ENCODE data around the gene GRPEL2. TPM values are rescaled to one million over a fixed set of nuclear protein-coding genes. Genes with fewer than 3 reads are reported as not detected.

Gene GRPEL2
- total and polyA plus RNA-seq, 2 of the 8 experiments (the other 6 are each of a cell fraction or from before 2014, with no cell fraction given): 11.2 to 52.2 TPM

- no peak overlapping the region for H3K9ac ChIP-seq (replicated peaks in 1 of 4; ENCODE audit: extremely low read depth in 1 of 4, low read depth in 3 of 4, low read length in 3 of 4)
- H3K23me2 ChIP-seq (ENCODE audit: low read depth, low read length): no peaks in the 10 kb centered on the region; the same call in 1 of the 2 replicates
- no peak overlapping the region for H3K4me3 ChIP-seq (ENCODE audit: extremely low read depth in 1 of 4, insufficient read depth in 2 of 4, low read depth in 3 of 4, low read length in 4 of 4)
- no peaks in the 10 kb centered on the region for H3K36me3 ChIP-seq (ENCODE audit: control insufficient read depth in 2 of 4, insufficient read depth in 4 of 4, low read length in 3 of 4)
- no peak overlapping the region for H3K14ac ChIP-seq (ENCODE audit: insufficient read length)
- no peaks in the 10 kb centered on the region for H3K27me3 ChIP-seq (replicated peaks in 1 of 4; ENCODE audit: control insufficient read depth in 3 of 4, extremely low read depth in 1 of 4, insufficient read depth in 3 of 4, low read length in 3 of 4)
- H3K56ac ChIP-seq (replicated peaks; ENCODE audit: insufficient read length, low read depth, low read length): no peak overlapping the region
- WGBS, 2 experiments (ENCODE audit: extremely low coverage in 1 of 2, insufficient coverage in 1 of 2, insufficient read length in 1 of 2, insufficient replicate concordance in 2 of 2, low coverage in 1 of 2, low lambda C conversion rate in 2 of 2, missing lambda C conversion rate in 1 of 2): 96% methylated on average over 11 of the region's 11 CpGs; no CpG with 5 or more reads in 1 of the 2 experiments
- H2AFZ ChIP-seq (ENCODE audit: low read length): no peak overlapping the region
- no peak overlapping the region for H2BK15ac ChIP-seq (ENCODE audit: low read length)
- H4K8ac ChIP-seq (ENCODE audit: extremely low read depth, insufficient read depth, low read length): no peak overlapping the region
- H2BK20ac ChIP-seq (ENCODE audit: low read length): no peak overlapping the region
- no peak for DNase-seq (ENCODE audit: low read depth in 1 of 2, low spot score in 2 of 2)
- no peak overlapping the region for H3K18ac ChIP-seq (ENCODE audit: extremely low read depth, low read length)
- H3K9me3 ChIP-seq (ENCODE audit: insufficient read depth in 2 of 2, low read depth in 1 of 2, low read length in 1 of 2): no peaks in the 10 kb centered on the region
- no peak overlapping the region for H2BK12ac ChIP-seq (ENCODE audit: low read depth, low read length)
- POLR2A ChIA-PET (ENCODE audit: partially characterized antibody): interaction anchor here (0.9 kb wide), 1 partner anchor 11 kb away, joined by 3 read pairs; no protein-coding TSS in a partner anchor
- CTCF ChIA-PET (ENCODE audit: partially characterized antibody): interaction anchor here (0.6 to 4.1 kb wide), 13 partner anchors 8 to 168 kb away, joined by 3 to 25 read pairs (median 3); partner anchors contain the start of genes ABLIM3 and IL17B
- no peak overlapping the region for H4K5ac ChIP-seq (ENCODE audit: insufficient read length, low read depth, low read length)
- H2AK5ac ChIP-seq (ENCODE audit: low read depth, low read length): no peak overlapping the region
- H2BK120ac ChIP-seq (replicated peaks; ENCODE audit: low read depth, low read length): no peak overlapping the region
- H3K27ac ChIP-seq (ENCODE audit: low read depth, low read length): no peak overlapping the region
- H3K4ac ChIP-seq (replicated peaks; ENCODE audit: insufficient read length, low read depth, low read length): no peak overlapping the region
- H3K4me1 ChIP-seq (replicated peaks in 1 of 4; ENCODE audit: control insufficient read depth in 3 of 4, insufficient read depth in 4 of 4, low read length in 3 of 4): peaks cover 0 to 6% (median 2%) of the 10 kb centered on the region in 4 experiments; a peak in 3 of 7 replicates
- no peaks in the 10 kb centered on the region for H3K79me2 ChIP-seq (ENCODE audit: control insufficient read depth in 1 of 2, insufficient read depth in 2 of 2, low read length in 2 of 2)
- no peaks in the 10 kb centered on the region for H4K20me1 ChIP-seq (replicated peaks in 1 of 2; ENCODE audit: control insufficient read depth in 1 of 2, insufficient read depth in 2 of 2, low read length in 2 of 2)
- H4K91ac ChIP-seq (replicated peaks; ENCODE audit: insufficient read length, low read length): no peak overlapping the region
- H2BK5ac ChIP-seq (ENCODE audit: low read depth, low read length): no peak overlapping the region
- no peaks in the 10 kb centered on the region for H3K79me1 ChIP-seq (ENCODE audit: low read depth, low read length)
- no peak for FAIRE-seq
- H3K4me2 ChIP-seq (ENCODE audit: insufficient read depth in 1 of 2, low read depth in 2 of 2, low read length in 2 of 2): no peak overlapping the region
- H3K23ac ChIP-seq (ENCODE audit: insufficient read length): no peak overlapping the region
- no peak for TF ChIP-seq NANOG (IDR thresholded peaks at IDR 0.05; ENCODE audit: insufficient read depth, low read depth, low read length, poor library complexity, severe bottlenecking)
- no peak for TF ChIP-seq GTF2F1 (IDR thresholded peaks at IDR 0.05; ENCODE audit: borderline replicate concordance, low read depth, low read length)
- no peak for TF ChIP-seq EGR1 (IDR thresholded peaks at IDR 0.05; ENCODE audit: borderline replicate concordance, low read depth, low read length)
- TF ChIP-seq TEAD4 (IDR thresholded peaks at IDR 0.05; ENCODE audit: low read depth, low read length): no peak
- no peak for TF ChIP-seq RFX5 (IDR thresholded peaks at IDR 0.05; ENCODE audit: borderline replicate concordance, low read depth, low read length)
- TF ChIP-seq POU5F1 (IDR thresholded peaks at IDR 0.05; ENCODE audit: low read depth, low read length): no peak
- no peak for TF ChIP-seq KDM5A (IDR thresholded peaks at IDR 0.05; ENCODE audit: low read length)
- no peak for TF ChIP-seq RAD21 (IDR thresholded peaks at IDR 0.05 in 1 of 2, conservative IDR thresholded peaks at IDR 0.05 in 1 of 2; ENCODE audit: low read depth in 2 of 2, low read length in 2 of 2)
- no peak for TF ChIP-seq GABPA (IDR thresholded peaks at IDR 0.05; ENCODE audit: borderline replicate concordance, insufficient read depth, low read length)
- TF ChIP-seq POLR2A (IDR thresholded peaks at IDR 0.05; ENCODE audit: control extremely low read depth in 1 of 2, low read depth in 2 of 2, low read length in 2 of 2): no peak
- no peak for TF ChIP-seq KDM4A (IDR thresholded peaks at IDR 0.05; ENCODE audit: low read depth, low read length, severe bottlenecking)
- no peak for TF ChIP-seq JUN (IDR thresholded peaks at IDR 0.05; ENCODE audit: low read depth, low read length)
- TF ChIP-seq JUND (IDR thresholded peaks at IDR 0.05; ENCODE audit: low read length): no peak
- TF ChIP-seq ASH2L (IDR thresholded peaks at IDR 0.05; ENCODE audit: low read length): no peak
These were observed 46.4 kb upstream of the GRPEL2 start for GRCh38 chr5:149298842-149299404.

Measured in H1 (cell line).